Fibroblast of skin of left biceps (primary cell): ENCODE measurements around the gene PCID2.
A peak's percentile ranks its signal among the peaks of the same experiment; 100 is the strongest.
"Not testable (repeated sequence)": the region's sequence is repeated elsewhere in the genome, so short reads cannot be mapped to it uniquely, and the experiment has no call there.

Experiments
- DNase-seq, 2 experiments: peaks; one replicate each; pipeline ENCODE4 v3.0.0-alpha.2; 2013; ENCODE audit warnings: low read depth in 2 of 2

The PCID2 gene

GRCh38 chr13:113166266-113166665 lies 42.2 kb downstream of the PCID2 start:
- DNase-seq = no peak

- no peak for DNase-seq
Observed at GRCh38 chr13:113164492-113164891, 44.0 kb downstream of the PCID2 start.

GRCh38 chr13:113162783-113163685 lies 45.4 kb downstream of the PCID2 start:
- DNase-seq = no peak

GRCh38 chr13:113161975-113162374 lies 46.5 kb downstream of the PCID2 start:
- DNase-seq = not testable (repeated sequence)

- DNase-seq = no peak
Observed at GRCh38 chr13:113161433-113161832, 47.0 kb downstream of the PCID2 start.

- no peak for DNase-seq
Observed at GRCh38 chr13:113160983-113161382, 47.5 kb downstream of the PCID2 start.

- no peak for DNase-seq
Observed at GRCh38 chr13:113159701-113160100, 48.8 kb downstream of the PCID2 start.

- DNase-seq = no peak
Observed at GRCh38 chr13:113158946-113159345, 49.5 kb downstream of the PCID2 start.

GRCh38 chr13:113157929-113158747 lies 50.3 kb downstream of the PCID2 start, which contains the start of gene PROZ:
TSS of gene PROZ (plus strand) at chr13:113158648. CDS start at chr13:113158661, 13 bp downstream.
- DNase-seq = no peak

- DNase-seq = no peak
Observed at GRCh38 chr13:113157206-113157928, 51.1 kb downstream of the PCID2 start.

- DNase-seq = no peak
Observed at GRCh38 chr13:113155982-113156655, 52.4 kb downstream of the PCID2 start.

GRCh38 chr13:113155201-113155600 lies 53.3 kb downstream of the PCID2 start:
- DNase-seq = no peak

- DNase-seq = peak; percentile 21 to 27
Observed at GRCh38 chr13:113153810-113154748, 54.4 kb downstream of the PCID2 start.

GRCh38 chr13:113152984-113153809 lies 55.3 kb downstream of the PCID2 start:
- no peak for DNase-seq

GRCh38 chr13:113152691-113152983 lies 55.8 kb downstream of the PCID2 start:
- no peak for DNase-seq

GRCh38 chr13:113151745-113152690 lies 56.5 kb downstream of the PCID2 start:
- peak; percentile 30 to 34 for DNase-seq

GRCh38 chr13:113150550-113151365 lies 57.7 kb downstream of the PCID2 start:
- no peak for DNase-seq
